GM18507 (cell line): ENCODE data around the gene ITGA11.
"Not testable (repeated sequence)": the region's sequence is repeated elsewhere in the genome, so short reads cannot be mapped to it uniquely, and the experiment has no call there.

Source experiments
- DNase-seq: peaks from one replicate; pipeline ENCODE4 v3.0.0; 2011; ENCODE audit warnings: low read depth; ENCODE audit not compliant: insufficient read length; ENCODE audit errors: extremely low spot score
- FAIRE-seq: peaks from 2 replicates; lab custom pipeline; 2011; peaks lifted over from hg19 to GRCh38; lab: Jason Lieb, UNC

Gene ITGA11

GRCh38 chr15:68400066-68400456 lies 31.9 kb downstream of the ITGA11 start:
- DNase-seq: no peak
- FAIRE-seq: no peak

- DNase-seq (no peak), FAIRE-seq (no peak)
These were observed 32.6 kb downstream of the ITGA11 start for GRCh38 chr15:68399096-68400065.

GRCh38 chr15:68397999-68398398 lies 34.0 kb downstream of the ITGA11 start:
- not testable (repeated sequence) for DNase-seq

GRCh38 chr15:68396068-68396467 lies 35.9 kb downstream of the ITGA11 start:
- FAIRE-seq (no peak), DNase-seq (no peak)

More at GRCh38 chr15:68397999-68398398, 34.0 kb downstream of the ITGA11 start:
- not testable (repeated sequence) for FAIRE-seq

- FAIRE-seq (no peak), DNase-seq (no peak)
These were observed 40.8 kb downstream of the ITGA11 start for GRCh38 chr15:68391121-68391520.

- DNase-seq: peak; percentile 56
- peak; percentile 89 for FAIRE-seq
These were observed 41.8 kb downstream of the ITGA11 start for GRCh38 chr15:68389936-68390817.

GRCh38 chr15:68389041-68389930 lies 42.7 kb downstream of the ITGA11 start:
- DNase-seq (no peak), FAIRE-seq (no peak)

GRCh38 chr15:68387381-68388143 lies 44.4 kb downstream of the ITGA11 start:
- no peak for DNase-seq
- no peak for FAIRE-seq

GRCh38 chr15:68386587-68387288 lies 45.2 kb downstream of the ITGA11 start:
- no peak for FAIRE-seq

GRCh38 chr15:68385671-68386586 lies 46.0 kb downstream of the ITGA11 start:
- DNase-seq (no peak), FAIRE-seq (no peak)

More at GRCh38 chr15:68386587-68387288, 45.2 kb downstream of the ITGA11 start:
- no peak for DNase-seq

GRCh38 chr15:68385240-68385561 lies 46.8 kb downstream of the ITGA11 start:
- FAIRE-seq: no peak
- no peak for DNase-seq

GRCh38 chr15:68384451-68385239 lies 47.3 kb downstream of the ITGA11 start:
- DNase-seq (no peak), FAIRE-seq (no peak)

- peak; percentile 44 for DNase-seq
- peak; percentile 91 for FAIRE-seq
These were observed 48.5 kb downstream of the ITGA11 start for GRCh38 chr15:68383161-68384074.

- no peak for DNase-seq
- FAIRE-seq: no peak
These were observed 49.5 kb downstream of the ITGA11 start for GRCh38 chr15:68382286-68383007.

GRCh38 chr15:68380456-68380855 lies 51.5 kb downstream of the ITGA11 start:
- DNase-seq: no peak

More at GRCh38 chr15:68380456-68380855, 51.5 kb downstream of the ITGA11 start:
- FAIRE-seq: no peak
